Neuronal stem cell (in vitro differentiated cells): ENCODE measurements around the gene CDX2. TPM values are rescaled to one million over a fixed set of nuclear protein-coding genes. Genes with fewer than 3 reads are reported as not detected.

ENCODE experiments used
- DNase-seq: peaks from one replicate; pipeline ENCODE4 v3.0.0-alpha.2; 2013; ENCODE audit warnings: low spot score
- H2AFZ ChIP-seq: one replicate; pipeline ENCODE4 v1.6.1; 2013; ENCODE audit warnings: mild to moderate bottlenecking, low read length, inconsistent platforms
- H2AK5ac ChIP-seq: 2 replicates; pipeline ENCODE4 v1.6.1; 2013; ENCODE audit warnings: low read depth, mild to moderate bottlenecking, inconsistent platforms, low read length, moderate library complexity, mixed read lengths
- H2BK120ac ChIP-seq: 2 replicates; pipeline ENCODE4 v1.6.1; 2013; ENCODE audit warnings: low read depth, mild to moderate bottlenecking, inconsistent platforms, low read length, moderate library complexity, mixed read lengths
- H2BK12ac ChIP-seq: one replicate; pipeline ENCODE4 v1.6.1; 2013; ENCODE audit warnings: low read length, inconsistent platforms
- H2BK15ac ChIP-seq: 2 replicates; pipeline ENCODE4 v1.6.1; 2013; ENCODE audit warnings: mild to moderate bottlenecking, low read length, inconsistent platforms, mixed read lengths
- H2BK5ac ChIP-seq: one replicate; pipeline ENCODE4 v1.6.1; 2013; ENCODE audit warnings: inconsistent platforms, mild to moderate bottlenecking, low read length, moderate library complexity
- H3K14ac ChIP-seq: one replicate; pipeline ENCODE4 v1.6.1; 2013; ENCODE audit warnings: low read length, inconsistent platforms
- H3K18ac ChIP-seq: 2 replicates; pipeline ENCODE4 v1.6.1; 2013; ENCODE audit warnings: low read length, inconsistent platforms
- H3K23ac ChIP-seq: 2 replicates; pipeline ENCODE4 v1.6.1; 2013; ENCODE audit warnings: low read depth, mild to moderate bottlenecking, mixed read lengths, low read length, inconsistent platforms; ENCODE audit not compliant: poor library complexity
- H3K27ac ChIP-seq: replicated peaks from 3 replicates; pipeline ENCODE4 v1.5.1; 2013; ENCODE audit warnings: low read length, inconsistent platforms
- H3K27me3 ChIP-seq, 3 experiments: 2 replicates each; pipeline ENCODE4 v1.6.1; 2013; ENCODE audit warnings: low read length in 3 of 3, mild to moderate bottlenecking in 2 of 3, inconsistent platforms in 1 of 3, low read depth in 1 of 3, mixed read lengths in 1 of 3, moderate library complexity in 1 of 3; ENCODE audit not compliant: control insufficient read depth in 3 of 3, insufficient read depth in 3 of 3
- H3K36me3 ChIP-seq, 2 donors: replicated peaks in 1 of 2; 2 replicates each; pipeline ENCODE4 v1.6.1; 2013; ENCODE audit warnings: low read length in 2 of 2; ENCODE audit not compliant: control insufficient read depth in 2 of 2, insufficient read depth in 2 of 2
- H3K4ac ChIP-seq: 2 replicates; pipeline ENCODE4 v1.6.1; 2013; ENCODE audit warnings: inconsistent platforms, mild to moderate bottlenecking, low read length, moderate library complexity
- H3K4me1 ChIP-seq, 2 donors: 1 replicate in 1 of 2; 2 replicates in 1 of 2; pipeline ENCODE4 v1.6.1; 2013; ENCODE audit warnings: low read length in 2 of 2, low read depth in 1 of 2; ENCODE audit not compliant: control insufficient read depth in 2 of 2, insufficient read depth in 1 of 2
- H3K4me2 ChIP-seq: one replicate; pipeline ENCODE4 v1.6.1; 2013; ENCODE audit warnings: mild to moderate bottlenecking, low read length, inconsistent platforms; ENCODE audit not compliant: insufficient read depth, poor library complexity, severe bottlenecking
- H3K4me3 ChIP-seq, 2 donors: 2 replicates each; pipeline ENCODE4 v1.5.1; 2013; ENCODE audit warnings: low read length in 2 of 2, mild to moderate bottlenecking in 2 of 2, inconsistent platforms in 1 of 2, moderate library complexity in 1 of 2
- H3K79me1 ChIP-seq: one replicate; pipeline ENCODE4 v1.6.1; 2013; ENCODE audit warnings: low read depth, mild to moderate bottlenecking, inconsistent platforms, low read length, moderate library complexity
- H3K9ac ChIP-seq: one replicate; pipeline ENCODE4 v1.6.1; 2013; ENCODE audit warnings: mild to moderate bottlenecking, low read depth, low read length, inconsistent platforms; ENCODE audit not compliant: poor library complexity
- H3K9me3 ChIP-seq, 2 donors: replicated peaks in 1 of 2; 2 replicates each; pipeline versions ENCODE3 to v1.6.1; 2013; ENCODE audit warnings: low read length in 2 of 2, mild to moderate bottlenecking in 2 of 2, inconsistent platforms in 1 of 2, low read depth in 1 of 2, mixed read lengths in 1 of 2, moderate library complexity in 1 of 2; ENCODE audit not compliant: control insufficient read depth in 2 of 2, insufficient read depth in 1 of 2
- H4K8ac ChIP-seq: one replicate; pipeline ENCODE4 v1.6.1; 2013; ENCODE audit warnings: low read depth, mild to moderate bottlenecking, inconsistent platforms, low read length, moderate library complexity
- H4K91ac ChIP-seq: one replicate; pipeline ENCODE4 v1.6.1; 2013; ENCODE audit warnings: low read length, low read depth, mild to moderate bottlenecking, inconsistent platforms; ENCODE audit not compliant: poor library complexity
- WGBS, 2 donors: extraction: QIAGEN DNeasy Blood & Tissue Kit; methylation state at CpG; one replicate each; pipeline ENCODE4 v1.1.7; 2013; ENCODE audit warnings: missing lambda C conversion rate in 2 of 2, mixed read lengths in 1 of 2; ENCODE audit not compliant: insufficient read length in 2 of 2, insufficient replicate concordance in 1 of 2; ENCODE audit errors: extremely low coverage in 2 of 2; 5-methylcytosine and 5-hydroxymethylcytosine counted together
- polyA plus RNA-seq, 2 experiments: library from polyadenylated mRNA; stranded (reverse); fragments of 200-250 nt; gene quantifications; one replicate each; pipeline ENCODE4 v1.2.3, GENCODE V29; 2013

CDX2 gene, protein sequence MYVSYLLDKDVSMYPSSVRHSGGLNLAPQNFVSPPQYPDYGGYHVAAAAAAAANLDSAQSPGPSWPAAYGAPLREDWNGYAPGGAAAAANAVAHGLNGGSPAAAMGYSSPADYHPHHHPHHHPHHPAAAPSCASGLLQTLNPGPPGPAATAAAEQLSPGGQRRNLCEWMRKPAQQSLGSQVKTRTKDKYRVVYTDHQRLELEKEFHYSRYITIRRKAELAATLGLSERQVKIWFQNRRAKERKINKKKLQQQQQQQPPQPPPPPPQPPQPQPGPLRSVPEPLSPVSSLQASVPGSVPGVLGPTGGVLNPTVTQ
- polyA plus RNA-seq (2013, experiment 1 of 2), result 0.03 TPM
- polyA plus RNA-seq (2013, experiment 2 of 2), result 0.03 TPM

- Histone ChIP-seq H2AK5ac (no peak within 1 kb of the TSS), H3K36me3 (no peaks in the 10 kb centered on the region), H2BK5ac (no peak within 1 kb of the TSS), H2BK120ac (no peak within 1 kb of the TSS), H3K27ac (no peak within 1 kb of the TSS), H3K18ac (peak within 1 kb of the TSS; percentile 96), H3K9ac (peak within 1 kb of the TSS; percentile 39), H3K14ac (peak within 1 kb of the TSS; percentile 50), H3K79me1 (peaks cover 1% of the 10 kb centered on the region), H2BK15ac (peak within 1 kb of the TSS; percentile 43), H4K91ac (no peak within 1 kb of the TSS), H2BK12ac (peak within 1 kb of the TSS; percentile 87), H3K4ac (no peak within 1 kb of the TSS), H3K27me3 (peaks cover 61 to 100% (median 81%) of the 10 kb centered on the region in 3 experiments), H3K9me3 (peaks cover 1 to 2% of the 10 kb centered on the region in 2 donors), H3K4me3 (peak within 1 kb of the TSS in 1 of 2 donors; percentile 72), H4K8ac (peak within 1 kb of the TSS; percentile 78), H2AFZ (peak within 1 kb of the TSS; percentile 61), H3K4me2 (peak within 1 kb of the TSS; percentile 69), H3K4me1 (peaks cover 6 to 29% of the 10 kb centered on the region in 2 donors), H3K23ac (peak within 1 kb of the TSS; percentile 77)
- DNase-seq, result no peak
- WGBS, 2 donors, result no CpG with 5 or more reads among the region's 34 CpGs
Measured at GRCh38 chr13:27969082-27969865, at the start of gene CDX2. Gene CDX2 (minus strand): TSS chr13:27969315. CDS start chr13:27969006, 309 bp downstream.

DNA sequence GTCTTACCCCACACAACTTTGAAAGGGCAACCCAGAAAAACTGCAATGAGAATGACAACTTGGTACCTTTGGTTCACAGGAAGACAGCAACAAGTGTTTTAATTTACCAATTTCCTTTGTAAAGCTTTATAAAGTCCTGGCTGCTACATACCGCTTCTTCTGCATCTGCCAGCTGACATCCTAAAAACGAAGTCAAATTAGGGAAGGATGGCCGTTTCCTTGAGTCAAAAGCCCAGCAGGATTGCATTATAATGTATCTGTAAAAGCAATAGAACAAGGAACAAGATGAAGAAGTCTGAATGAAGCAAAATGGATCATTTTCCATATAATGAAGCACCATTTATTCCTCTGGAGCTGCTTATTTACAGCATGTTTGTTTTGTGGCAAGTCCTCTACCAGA lies 45.2 kb upstream of the CDX2 start:
- Histone ChIP-seq H3K27ac (no peak overlapping the region), H3K4me1 (no peaks in the 10 kb centered on the region), H3K14ac (no peak overlapping the region), H3K4me2 (no peak overlapping the region), H2BK120ac (no peak overlapping the region), H3K18ac (no peak overlapping the region), H2AK5ac (no peak overlapping the region), H3K23ac (no peak overlapping the region), H3K4ac (no peak overlapping the region), H3K79me1 (no peaks in the 10 kb centered on the region), H3K27me3 (no peaks in the 10 kb centered on the region), H2AFZ (no peak overlapping the region), H3K9ac (no peak overlapping the region), H4K91ac (no peak overlapping the region), H2BK5ac (no peak overlapping the region), H3K4me3 (no peak overlapping the region), H3K9me3 (no peaks in the 10 kb centered on the region), H3K36me3 (no peaks in the 10 kb centered on the region), H2BK12ac (no peak overlapping the region), H4K8ac (no peak overlapping the region), H2BK15ac (no peak overlapping the region)
- no CpG with 5 or more reads among the region's 3 CpGs for WGBS, 2 donors
- no peak for DNase-seq

- Histone ChIP-seq H3K18ac (no peak overlapping the region), H3K14ac (no peak overlapping the region), H3K79me1 (no peaks in the 10 kb centered on the region), H3K4me3 (no peak overlapping the region), H2BK120ac (no peak overlapping the region), H2BK5ac (no peak overlapping the region), H3K23ac (no peak overlapping the region), H2BK15ac (no peak overlapping the region), H3K36me3 (no peaks in the 10 kb centered on the region), H4K8ac (no peak overlapping the region), H4K91ac (no peak overlapping the region), H2AK5ac (no peak overlapping the region), H3K9ac (no peak overlapping the region), H3K27me3 (no peaks in the 10 kb centered on the region), H3K9me3 (no peaks in the 10 kb centered on the region), H2BK12ac (no peak overlapping the region), H3K4ac (no peak overlapping the region), H3K27ac (no peak overlapping the region), H2AFZ (no peak overlapping the region), H3K4me1 (no peaks in the 10 kb centered on the region), H3K4me2 (no peak overlapping the region)
- DNase-seq, result no peak
- no CpG with 5 or more reads among the region's 1 CpG for WGBS, 2 donors
Measured at GRCh38 chr13:28013482-28013881, 44.4 kb upstream of the CDX2 start.

DNA sequence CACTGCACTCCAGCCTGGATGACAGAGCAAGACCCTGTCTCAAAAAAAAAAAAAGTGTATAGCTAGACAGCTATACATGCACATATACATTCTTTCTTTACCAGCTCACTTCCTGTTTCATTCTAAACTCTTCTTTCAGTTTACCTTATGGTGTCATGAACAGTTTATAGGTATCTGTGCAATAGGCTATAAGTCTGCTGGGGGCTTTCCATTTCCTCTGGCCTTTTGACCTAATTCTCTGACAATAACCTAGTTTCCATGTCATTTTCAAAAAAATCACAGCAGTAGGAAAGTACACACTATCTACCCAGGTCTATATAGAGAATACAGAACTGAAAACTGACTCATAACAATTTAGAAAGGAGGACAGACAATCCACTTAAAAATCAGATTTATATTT lies 43.8 kb upstream of the CDX2 start:
- Histone ChIP-seq H2AFZ (no peak overlapping the region), H3K4me3 (no peak overlapping the region), H3K79me1 (no peaks in the 10 kb centered on the region), H4K8ac (no peak overlapping the region), H2BK12ac (no peak overlapping the region), H3K4me2 (no peak overlapping the region), H3K9me3 (no peaks in the 10 kb centered on the region), H2AK5ac (no peak overlapping the region), H2BK15ac (no peak overlapping the region), H3K18ac (no peak overlapping the region), H3K4me1 (no peaks in the 10 kb centered on the region), H3K36me3 (no peaks in the 10 kb centered on the region), H4K91ac (no peak overlapping the region), H3K14ac (no peak overlapping the region), H2BK120ac (no peak overlapping the region), H3K27me3 (no peaks in the 10 kb centered on the region), H3K9ac (no peak overlapping the region), H2BK5ac (no peak overlapping the region), H3K27ac (no peak overlapping the region), H3K23ac (no peak overlapping the region), H3K4ac (no peak overlapping the region)
- DNase-seq, result no peak
